Activated naive CD8-positive, alpha-beta T cell treated with anti-CD3 and anti-CD28 coated beads for 36 hours (primary cell): ENCODE results near the gene PTGES3. TPM values are rescaled to one million over a fixed set of nuclear protein-coding genes. Genes with fewer than 3 reads are reported as not detected.
"Not testable (repeated sequence)": the region's sequence is repeated elsewhere in the genome, so short reads cannot be mapped to it uniquely, and the experiment has no call there.

ENCODE experiments used
- DNase-seq: peaks from one replicate; pipeline ENCODE4 v3.0.0; 2021
- H3K27ac Mint-ChIP-seq: one replicate; pipeline ENCODE4 v1.8.0; 2022; ENCODE audit warnings: mild to moderate bottlenecking, moderate library complexity, mixed read lengths
- H3K27me3 Mint-ChIP-seq: one replicate; pipeline ENCODE4 v1.8.0; 2022; ENCODE audit warnings: mild to moderate bottlenecking, mixed read lengths
- H3K36me3 Mint-ChIP-seq: one replicate; pipeline ENCODE4 v1.8.0; 2021; ENCODE audit warnings: mild to moderate bottlenecking, mixed read lengths
- H3K4me1 Mint-ChIP-seq: one replicate; pipeline ENCODE4 v1.8.0; 2021; ENCODE audit warnings: mixed read lengths
- H3K4me3 Mint-ChIP-seq: one replicate; pipeline ENCODE4 v1.8.0; 2022; ENCODE audit warnings: mild to moderate bottlenecking, moderate library complexity, mixed read lengths
- H3K9me3 Mint-ChIP-seq: one replicate; pipeline ENCODE4 v1.8.0; 2022; ENCODE audit warnings: mixed read lengths
- total RNA-seq, 2 experiments: library from RNA; stranded (reverse); gene quantifications; one replicate each; pipeline ENCODE4 v1.2.3, GENCODE V29; 2021

Gene PTGES3
- total RNA-seq, 2 experiments from 2014 or later = 402 to 403 TPM

GRCh38 chr12:56648023-56648422 is 40.1 kb downstream of the PTGES3 start:
- not testable (repeated sequence) for H3K4me3 Mint-ChIP-seq, H3K27me3 Mint-ChIP-seq, H3K9me3 Mint-ChIP-seq, DNase-seq
- Mint-ChIP-seq H3K4me1 (peaks cover 20% of the 10 kb centered on the region), H3K36me3 (peaks cover 32% of the 10 kb centered on the region), H3K27ac (peak overlapping the region; percentile 56)

DNA sequence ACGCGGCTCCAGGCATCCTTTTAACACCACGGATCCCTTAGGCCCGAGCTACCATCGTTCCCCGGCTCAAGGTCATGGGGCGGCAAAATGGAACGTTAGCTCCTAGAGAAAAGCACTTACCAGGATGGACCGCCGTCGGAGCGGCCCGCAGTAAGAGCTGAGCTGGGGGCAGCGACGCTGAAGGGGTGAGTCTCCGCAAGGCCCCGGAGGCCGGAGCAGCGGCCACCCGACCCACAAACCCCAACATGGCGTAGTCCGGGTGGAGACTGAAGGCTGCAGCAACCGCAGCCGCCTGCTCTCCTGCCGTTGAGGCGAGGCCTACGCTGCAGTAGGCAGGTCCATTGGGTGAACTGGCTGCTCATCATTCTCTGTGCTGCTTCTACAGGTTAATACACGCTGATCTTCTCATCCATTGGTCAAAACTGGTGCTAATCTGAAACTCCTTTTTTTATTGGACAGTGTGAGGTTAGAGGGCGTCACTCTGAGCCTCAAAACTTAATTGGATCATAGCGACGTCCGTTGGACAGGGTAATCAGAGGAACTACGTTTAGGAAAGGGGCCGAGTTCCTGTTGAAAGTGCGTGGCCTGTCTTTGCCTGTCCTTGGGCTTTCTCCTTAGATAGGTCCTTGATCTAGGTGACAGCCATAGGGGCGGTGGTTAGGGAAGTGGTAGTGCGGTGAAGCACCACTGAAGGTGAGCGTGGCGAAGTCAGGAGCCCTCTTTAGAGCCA is 42.2 kb downstream of the PTGES3 start, which contains the start of gene ATP5F1B:
TSS of gene ATP5F1B (minus strand) at position 268 of the 730 bp plus-strand sequence. CDS start at position 247, 21 bp downstream.
- H3K4me3 Mint-ChIP-seq = peak within 1 kb of the TSS; percentile 97
- H3K27ac Mint-ChIP-seq = peak within 1 kb of the TSS; percentile 99
- peaks cover 39% of the 10 kb centered on the region for H3K36me3 Mint-ChIP-seq

DNA sequence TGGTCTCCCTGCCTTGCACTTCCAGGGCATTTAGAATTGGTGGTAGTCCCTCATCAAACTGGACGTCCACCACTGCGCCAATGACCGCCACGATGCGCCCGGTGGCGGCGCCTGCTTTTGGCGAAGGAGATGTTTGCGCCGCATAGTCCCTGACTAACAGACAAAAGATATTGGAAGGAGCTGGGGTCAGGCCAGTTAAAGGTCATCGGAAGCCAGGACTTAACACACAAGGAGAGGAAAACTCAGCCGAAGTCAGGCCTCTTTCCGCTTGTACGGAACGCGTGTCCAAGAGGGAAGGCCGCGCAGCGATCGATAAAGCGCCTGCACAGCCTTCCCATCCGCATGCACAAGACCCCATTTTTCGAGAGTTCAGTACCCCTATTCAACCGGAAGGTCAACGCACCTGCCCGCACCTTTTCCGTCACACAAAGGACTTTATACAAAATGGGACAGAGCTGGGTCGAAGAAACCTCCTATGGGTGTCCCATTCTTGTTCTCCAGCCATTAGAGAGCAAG is 42.8 kb downstream of the PTGES3 start:
- no peak for DNase-seq
- Mint-ChIP-seq H3K36me3 (peaks cover 43% of the 10 kb centered on the region), H3K27me3 (no peaks in the 10 kb centered on the region), H3K4me1 (peaks cover 28% of the 10 kb centered on the region), H3K27ac (peak overlapping the region; percentile 99), H3K4me3 (peak overlapping the region; percentile 97), H3K9me3 (no peaks in the 10 kb centered on the region)

More for the DNA sequence above, 42.2 kb downstream of the PTGES3 start, which contains the start of gene ATP5F1B:
- DNase-seq = peak; percentile 91
- no peaks in the 10 kb centered on the region for H3K9me3 Mint-ChIP-seq
- peaks cover 28% of the 10 kb centered on the region for H3K4me1 Mint-ChIP-seq
- no peaks in the 10 kb centered on the region for H3K27me3 Mint-ChIP-seq

DNA sequence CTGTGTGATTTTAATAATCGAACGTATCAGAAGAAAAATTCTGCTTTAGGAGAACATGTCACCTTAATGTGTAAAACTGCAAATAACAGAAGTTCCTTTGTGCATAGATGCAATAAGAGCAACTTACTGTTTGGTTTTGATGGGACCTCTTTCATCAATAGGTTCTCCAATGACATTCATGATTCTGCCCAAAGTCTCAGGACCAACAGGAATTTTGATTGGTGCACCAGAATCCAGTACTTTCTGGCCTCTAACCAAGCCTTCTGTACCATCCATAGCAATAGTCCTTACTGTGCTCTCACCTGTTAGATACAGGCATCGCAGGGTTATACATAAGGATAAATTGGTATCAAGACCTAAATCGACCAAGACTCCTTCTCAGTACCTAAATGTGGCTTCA is 43.4 kb downstream of the PTGES3 start:
- H3K9me3 Mint-ChIP-seq = no peaks in the 10 kb centered on the region
- peak overlapping the region; percentile 97 for H3K4me3 Mint-ChIP-seq
- H3K36me3 Mint-ChIP-seq = peaks cover 47% of the 10 kb centered on the region
- peaks cover 28% of the 10 kb centered on the region for H3K4me1 Mint-ChIP-seq
- no peaks in the 10 kb centered on the region for H3K27me3 Mint-ChIP-seq
- no peak for DNase-seq
- H3K27ac Mint-ChIP-seq = peak overlapping the region; percentile 99

GRCh38 chr12:56641219-56641618 is 46.9 kb downstream of the PTGES3 start:
- no peaks in the 10 kb centered on the region for H3K9me3 Mint-ChIP-seq
- no peak overlapping the region for H3K27ac Mint-ChIP-seq
- no peak for DNase-seq
- H3K27me3 Mint-ChIP-seq = no peaks in the 10 kb centered on the region
- H3K4me1 Mint-ChIP-seq = peaks cover 47% of the 10 kb centered on the region
- H3K4me3 Mint-ChIP-seq = no peak overlapping the region
- H3K36me3 Mint-ChIP-seq = peaks cover 65% of the 10 kb centered on the region

DNA sequence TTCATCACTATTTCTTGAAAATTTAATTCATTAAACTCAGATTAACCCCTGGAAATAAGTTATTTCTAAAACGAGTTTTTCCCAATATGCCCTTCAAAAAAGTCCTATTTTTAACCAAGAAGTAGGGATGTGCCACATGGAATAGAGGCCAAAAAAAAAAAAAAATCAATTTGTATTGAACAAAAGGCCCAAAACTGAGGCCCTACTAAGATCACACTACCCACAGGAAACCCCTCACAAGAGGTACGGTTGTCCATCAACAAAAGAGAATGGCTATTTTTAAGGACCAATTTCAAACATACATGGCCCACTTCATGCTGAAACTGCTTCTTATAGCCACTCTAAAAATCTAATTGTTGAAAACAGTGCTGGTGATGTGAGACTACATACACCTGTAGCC is 50.5 kb downstream of the PTGES3 start:
- peaks cover 52% of the 10 kb centered on the region for H3K4me1 Mint-ChIP-seq
- H3K4me3 Mint-ChIP-seq = no peak overlapping the region

GRCh38 chr12:56636675-56637540 is 51.2 kb downstream of the PTGES3 start:
- peak overlapping the region; percentile 89 for H3K4me3 Mint-ChIP-seq
- H3K4me1 Mint-ChIP-seq = peaks cover 53% of the 10 kb centered on the region
- H3K9me3 Mint-ChIP-seq = no peaks in the 10 kb centered on the region
- H3K27me3 Mint-ChIP-seq = no peaks in the 10 kb centered on the region
- H3K36me3 Mint-ChIP-seq = peaks cover 29% of the 10 kb centered on the region
- H3K27ac Mint-ChIP-seq = peak overlapping the region; percentile 97
- DNase-seq = peak; percentile 94

More for the DNA sequence above, 50.5 kb downstream of the PTGES3 start:
- Mint-ChIP-seq H3K36me3 (peaks cover 35% of the 10 kb centered on the region), H3K9me3 (no peaks in the 10 kb centered on the region), H3K27me3 (no peaks in the 10 kb centered on the region), H3K27ac (peak overlapping the region; percentile 97)
- no peak for DNase-seq

DNA sequence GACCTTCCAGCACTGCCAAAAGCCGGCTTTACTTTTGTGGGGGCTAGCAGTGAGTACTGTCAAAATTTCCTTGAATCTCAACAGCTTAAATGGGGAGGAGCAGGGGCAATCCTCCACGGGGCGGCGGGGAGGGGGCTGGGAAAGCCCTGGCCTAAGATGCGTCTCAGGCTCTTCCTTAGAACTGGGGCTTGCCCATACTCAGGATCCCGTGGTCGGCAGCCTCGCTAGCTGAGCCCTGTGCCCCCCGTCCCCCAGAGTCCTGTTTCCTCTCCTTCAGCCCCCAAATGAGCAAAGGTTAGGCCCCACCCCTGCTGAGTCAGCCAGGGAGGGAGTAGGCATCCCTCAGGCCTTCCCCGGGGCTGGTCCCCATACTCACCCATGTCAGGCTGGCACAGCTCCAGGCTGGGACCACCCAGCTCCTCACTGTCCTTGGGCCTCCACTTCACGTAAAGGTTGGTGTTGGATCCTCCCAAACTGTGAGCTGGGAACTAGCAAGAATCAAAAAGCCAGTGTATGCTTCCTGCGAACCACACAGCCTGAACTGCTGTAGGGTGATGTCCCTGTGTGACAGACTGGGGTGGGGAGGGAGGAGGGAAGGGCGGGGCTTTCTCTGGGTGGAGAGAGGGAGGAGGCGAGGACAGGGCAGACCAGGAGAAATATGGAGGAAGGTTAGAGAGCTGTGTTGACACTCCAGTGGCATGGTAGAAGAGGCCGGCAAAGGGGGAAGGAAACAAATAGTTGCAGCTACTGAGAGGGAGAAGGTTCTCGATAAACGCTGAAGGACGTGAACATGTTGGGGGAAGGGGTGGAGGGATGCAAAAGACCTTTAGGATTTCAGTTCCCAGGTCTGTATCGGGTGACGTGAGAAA is 52.0 kb downstream of the PTGES3 start:
- Mint-ChIP-seq H3K27me3 (no peaks in the 10 kb centered on the region), H3K36me3 (peaks cover 25% of the 10 kb centered on the region), H3K27ac (peak overlapping the region; percentile 97), H3K4me1 (peaks cover 62% of the 10 kb centered on the region), H3K9me3 (no peaks in the 10 kb centered on the region), H3K4me3 (peak overlapping the region; percentile 89)
- DNase-seq = peak; percentile 84

DNA sequence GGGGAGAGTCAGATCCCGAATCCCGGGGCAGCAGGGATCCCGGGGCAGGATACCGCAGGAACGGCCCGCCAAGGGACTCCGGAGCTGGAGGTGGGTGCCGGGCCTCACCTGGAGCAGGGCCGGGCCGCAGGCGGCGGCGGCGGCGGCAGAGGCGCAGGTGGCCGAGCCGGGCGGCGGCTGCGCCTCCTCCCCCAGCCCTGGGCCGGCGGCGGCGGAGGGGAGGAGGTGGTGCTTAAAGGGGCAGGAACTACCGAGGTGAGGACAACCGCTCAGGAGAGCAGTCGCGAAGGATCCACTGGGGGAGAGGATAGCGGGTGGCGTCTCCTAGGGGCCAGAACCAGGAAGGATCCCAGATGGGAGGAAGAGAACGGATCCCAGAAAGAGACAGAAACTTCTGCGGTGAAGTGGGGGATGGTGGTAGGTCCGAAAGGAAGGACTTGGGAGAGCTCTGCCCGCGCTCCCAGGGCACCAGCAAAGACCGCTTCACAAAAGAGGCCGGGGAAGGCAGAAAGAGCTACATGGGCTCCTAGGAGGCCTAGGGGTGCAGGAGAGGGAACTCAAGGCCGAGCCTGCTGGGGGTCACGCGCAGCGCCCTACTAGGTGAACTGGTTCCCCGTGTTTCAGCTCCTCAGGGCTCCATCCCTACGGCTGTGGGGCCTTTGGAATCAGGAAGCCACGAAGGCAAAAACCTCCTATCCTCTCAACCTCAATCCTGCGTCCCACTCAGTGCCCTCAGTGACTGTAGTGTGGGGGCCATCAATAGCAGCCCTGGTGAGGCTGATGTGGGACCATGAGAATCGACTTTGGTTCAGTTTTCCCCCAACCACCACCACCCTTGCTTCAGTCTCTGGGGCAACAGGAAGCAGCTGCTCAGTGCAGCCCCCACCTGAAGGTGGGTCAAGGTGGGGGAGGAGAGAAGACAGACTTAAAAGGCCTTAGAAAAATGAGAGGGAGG is 53.0 kb downstream of the PTGES3 start:
- Mint-ChIP-seq H3K27ac (peak overlapping the region; percentile 97), H3K27me3 (no peaks in the 10 kb centered on the region), H3K9me3 (no peaks in the 10 kb centered on the region), H3K4me3 (peak overlapping the region; percentile 96), H3K36me3 (peaks cover 21% of the 10 kb centered on the region), H3K4me1 (peaks cover 70% of the 10 kb centered on the region)
- DNase-seq = peak; percentile 78

DNA sequence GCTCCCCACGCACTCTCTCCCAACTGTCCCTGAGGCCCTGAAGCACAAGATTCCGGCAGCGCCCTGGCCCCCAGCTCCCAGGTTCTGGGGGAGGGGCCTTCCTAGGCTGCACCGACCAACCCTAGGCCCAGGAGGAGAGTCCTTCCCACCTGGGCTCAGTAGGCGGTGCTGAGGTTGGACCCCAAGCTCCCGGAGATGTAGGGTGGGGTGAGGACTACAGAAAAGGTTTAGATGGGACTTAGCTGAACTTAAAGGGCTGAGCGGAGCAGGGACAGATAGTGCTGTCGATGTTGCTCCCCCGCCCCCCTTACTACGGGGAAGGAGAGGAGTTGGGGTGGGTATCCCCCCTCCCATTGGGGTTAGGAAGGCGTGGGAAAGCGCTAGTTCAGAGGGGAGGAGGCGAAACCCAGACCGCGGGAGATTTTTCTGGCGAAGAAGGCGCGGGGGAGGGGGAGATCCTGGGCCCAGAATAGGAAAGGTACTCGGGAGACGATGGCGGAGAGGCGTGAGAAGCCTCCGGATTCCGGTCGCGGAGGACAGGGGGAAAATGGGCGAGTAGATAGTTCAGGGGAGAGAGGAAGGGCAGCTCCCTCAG is 53.7 kb downstream of the PTGES3 start:
- peaks cover 71% of the 10 kb centered on the region for H3K4me1 Mint-ChIP-seq
- peak; percentile 31 for DNase-seq
- peak overlapping the region; percentile 96 for H3K4me3 Mint-ChIP-seq
- no peaks in the 10 kb centered on the region for H3K27me3 Mint-ChIP-seq
- H3K27ac Mint-ChIP-seq = peak overlapping the region; percentile 85
- peaks cover 17% of the 10 kb centered on the region for H3K36me3 Mint-ChIP-seq
- H3K9me3 Mint-ChIP-seq = no peaks in the 10 kb centered on the region

DNA sequence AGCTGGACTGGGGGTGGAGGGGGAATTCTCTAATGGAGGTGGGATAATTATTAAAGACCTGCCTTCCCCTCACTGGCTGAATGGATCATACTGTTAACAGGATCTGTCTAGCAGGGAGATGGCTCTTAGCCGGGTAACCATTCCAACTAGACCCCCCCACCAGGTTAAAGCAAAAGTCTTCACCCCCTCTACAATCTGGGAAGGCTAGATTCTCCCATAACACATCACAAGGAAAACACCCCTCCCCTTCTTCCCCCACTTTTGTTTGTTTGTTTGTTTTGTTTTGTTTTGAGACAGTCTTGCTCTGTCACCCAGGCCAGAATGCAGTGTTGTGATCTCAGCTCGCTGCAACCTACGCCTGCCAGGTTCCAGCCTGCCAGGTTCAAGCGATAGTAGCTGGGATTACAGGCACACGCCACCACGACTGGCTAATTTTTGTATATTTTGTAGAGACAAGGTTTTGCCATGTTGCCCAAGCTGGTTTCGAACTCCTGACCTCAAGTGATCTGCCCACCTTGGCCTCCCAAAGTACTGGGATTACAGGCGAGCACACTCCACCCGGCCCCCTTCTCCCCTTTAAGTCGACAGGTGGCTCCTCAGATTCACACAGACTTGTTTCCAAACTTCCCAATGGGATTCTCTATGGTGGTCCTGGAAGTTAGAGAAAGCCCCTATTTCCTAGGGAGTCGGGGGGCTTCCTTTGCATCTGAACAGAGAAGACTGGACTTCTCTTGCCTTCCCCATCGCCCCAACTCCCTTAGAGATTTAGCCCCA is 54.4 kb downstream of the PTGES3 start:
- DNase-seq = no peak
- Mint-ChIP-seq H3K36me3 (peaks cover 15% of the 10 kb centered on the region), H3K9me3 (no peaks in the 10 kb centered on the region)

DNA sequence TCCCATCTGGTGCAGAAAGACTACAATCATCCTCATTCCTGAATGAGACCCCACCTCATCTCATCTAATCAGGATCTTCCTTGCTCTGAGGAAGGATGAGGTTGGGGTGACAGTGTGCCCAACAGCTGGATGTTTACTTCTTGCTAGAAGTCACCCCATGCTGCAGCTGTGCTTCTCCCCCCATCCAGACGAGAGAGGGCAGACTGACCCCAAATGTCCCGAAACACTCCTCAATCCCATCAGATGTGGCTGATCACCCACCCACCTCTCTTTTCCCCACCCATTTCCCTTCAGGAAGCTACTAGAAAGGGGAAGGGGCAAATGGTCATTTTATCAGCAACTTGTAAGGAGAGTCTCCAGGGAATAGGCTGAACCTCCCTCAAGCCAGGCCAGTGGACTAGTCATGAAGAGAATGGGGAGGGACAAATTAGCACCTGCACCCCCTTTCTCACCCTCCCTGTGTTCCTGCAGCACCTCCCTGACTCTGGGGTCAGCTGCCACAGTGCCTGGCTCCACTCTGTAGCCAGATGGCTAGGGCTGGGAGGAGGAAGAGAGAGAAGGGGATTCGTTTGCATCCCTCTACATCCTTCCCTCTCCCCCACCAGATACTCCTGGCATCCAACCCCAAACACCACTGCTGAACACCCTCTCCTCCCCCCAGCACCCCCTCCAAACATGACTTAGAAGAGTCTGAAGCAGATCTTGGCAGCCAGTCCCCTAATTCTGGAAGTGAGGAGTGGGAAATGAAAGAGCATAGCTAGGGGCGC is 55.2 kb downstream of the PTGES3 start:
- H3K27ac Mint-ChIP-seq = peak overlapping the region; percentile 82
- peaks cover 75% of the 10 kb centered on the region for H3K4me1 Mint-ChIP-seq
- no peaks in the 10 kb centered on the region for H3K27me3 Mint-ChIP-seq
- H3K4me3 Mint-ChIP-seq = peak overlapping the region; percentile 42
- DNase-seq = no peak
- H3K36me3 Mint-ChIP-seq = peaks cover 16% of the 10 kb centered on the region
- H3K9me3 Mint-ChIP-seq = no peaks in the 10 kb centered on the region

More for the DNA sequence above, 54.4 kb downstream of the PTGES3 start:
- Mint-ChIP-seq H3K27me3 (no peaks in the 10 kb centered on the region), H3K27ac (no peak overlapping the region), H3K4me3 (peak overlapping the region; percentile 96), H3K4me1 (peaks cover 74% of the 10 kb centered on the region)
